Activated gamma-delta T cell treated with anti-CD3 and anti-CD28 coated beads, Interleukin-2, amount 50 U/mL, for 16 hours (primary cell): ENCODE measurements around the gene METTL15.
"Not testable (repeated sequence)": the region's sequence is repeated elsewhere in the genome, so short reads cannot be mapped to it uniquely, and the experiment has no call there.

Experiments
- DNase-seq: peaks from one replicate; pipeline ENCODE4 v3.0.0-alpha.2; 2020; ENCODE audit warnings: low read depth

METTL15 gene

GRCh38 chr11:28110108-28110820 lies 2.1 kb downstream of the METTL15 start:
- DNase-seq = peak; percentile 28

DNA sequence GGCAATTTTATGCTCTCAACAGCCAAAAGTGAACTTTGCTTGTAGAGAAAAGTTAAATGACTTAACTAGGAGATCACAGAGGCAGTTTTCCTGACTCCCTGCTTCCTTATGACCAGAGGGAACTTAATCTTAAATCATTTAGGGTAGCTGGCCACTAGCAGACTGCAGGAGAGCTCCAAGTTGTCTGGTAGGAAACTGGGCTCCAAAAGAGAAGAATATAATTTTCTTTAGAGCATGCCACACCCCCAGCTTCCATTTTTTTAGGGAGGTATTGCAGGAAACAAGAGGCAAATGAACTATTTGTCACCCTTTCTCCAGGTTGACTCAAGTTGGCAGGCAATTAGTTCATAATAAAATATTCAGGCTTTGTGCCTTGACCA lies 2.6 kb downstream of the METTL15 start:
- DNase-seq = no peak

- no peak for DNase-seq
These were observed 5.9 kb downstream of the METTL15 start for GRCh38 chr11:28114116-28114515.

- no peak for DNase-seq
These were observed 6.5 kb downstream of the METTL15 start for GRCh38 chr11:28114731-28115130.

GRCh38 chr11:28117712-28118111 lies 9.5 kb downstream of the METTL15 start:
- DNase-seq = no peak

DNA sequence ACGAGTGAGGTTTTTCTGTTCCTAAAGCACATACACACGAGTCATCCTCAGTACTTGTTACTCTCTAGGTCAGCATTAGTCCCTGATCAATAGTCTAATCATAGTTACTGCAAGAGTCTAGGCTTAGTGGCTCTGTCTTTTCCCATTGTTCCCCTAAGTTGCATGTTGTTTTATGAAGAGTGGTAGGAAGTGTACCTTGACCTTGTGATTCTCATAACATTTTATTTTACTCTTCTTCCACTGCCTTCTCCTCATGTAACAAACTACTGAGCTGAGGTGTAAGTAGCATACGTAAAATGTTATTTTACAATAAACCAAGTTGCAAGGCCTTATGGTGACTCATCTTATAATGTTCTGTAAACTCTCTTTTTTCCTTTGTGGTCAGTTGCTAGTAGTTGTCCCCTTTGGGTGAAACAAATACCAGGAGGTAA lies 15.0 kb downstream of the METTL15 start:
- DNase-seq = no peak

GRCh38 chr11:28132548-28132947 lies 24.4 kb downstream of the METTL15 start:
- DNase-seq = no peak

- no peak for DNase-seq
These were observed 25.0 kb downstream of the METTL15 start for GRCh38 chr11:28133146-28133545.

- DNase-seq = not testable (repeated sequence)
These were observed 28.0 kb downstream of the METTL15 start for GRCh38 chr11:28136157-28136556.

DNA sequence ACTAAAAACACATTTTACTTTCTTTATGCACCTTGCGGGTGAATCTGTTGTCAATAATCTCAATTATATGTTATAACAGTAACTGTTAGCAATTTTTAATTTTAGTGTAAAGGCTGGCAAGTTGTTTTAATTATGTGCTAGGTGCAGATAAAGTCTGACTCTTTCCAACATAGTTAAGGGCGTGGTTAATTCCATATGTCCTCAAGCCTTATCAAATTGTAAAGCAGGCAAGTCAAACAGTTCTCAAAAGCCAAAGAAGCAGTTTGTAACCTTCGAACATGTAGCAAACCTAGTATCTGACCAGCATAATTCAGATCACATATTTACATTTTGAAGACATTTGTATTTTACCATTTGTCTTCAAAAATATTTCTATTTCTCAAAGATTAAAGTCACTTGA lies 29.2 kb downstream of the METTL15 start:
- DNase-seq = no peak

DNA sequence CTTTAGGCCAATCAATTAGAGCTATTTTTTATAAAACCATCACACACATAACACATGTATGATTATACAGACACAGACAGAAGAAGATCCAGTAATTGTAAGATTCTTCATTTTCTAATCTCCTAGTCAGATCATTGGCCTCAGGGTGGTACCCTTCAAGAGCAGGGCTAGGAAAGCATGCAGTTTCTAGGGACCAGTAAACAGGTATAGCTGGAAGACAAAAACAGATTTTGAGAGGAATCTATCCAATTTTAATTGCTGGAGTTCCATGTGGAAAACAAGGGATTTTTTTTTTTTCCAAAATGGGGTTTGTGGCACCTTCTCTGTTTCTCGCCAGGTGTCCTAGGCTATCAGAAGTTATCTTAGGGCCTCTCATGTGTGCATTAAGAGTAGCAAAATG lies 29.6 kb downstream of the METTL15 start:
- no peak for DNase-seq

DNA sequence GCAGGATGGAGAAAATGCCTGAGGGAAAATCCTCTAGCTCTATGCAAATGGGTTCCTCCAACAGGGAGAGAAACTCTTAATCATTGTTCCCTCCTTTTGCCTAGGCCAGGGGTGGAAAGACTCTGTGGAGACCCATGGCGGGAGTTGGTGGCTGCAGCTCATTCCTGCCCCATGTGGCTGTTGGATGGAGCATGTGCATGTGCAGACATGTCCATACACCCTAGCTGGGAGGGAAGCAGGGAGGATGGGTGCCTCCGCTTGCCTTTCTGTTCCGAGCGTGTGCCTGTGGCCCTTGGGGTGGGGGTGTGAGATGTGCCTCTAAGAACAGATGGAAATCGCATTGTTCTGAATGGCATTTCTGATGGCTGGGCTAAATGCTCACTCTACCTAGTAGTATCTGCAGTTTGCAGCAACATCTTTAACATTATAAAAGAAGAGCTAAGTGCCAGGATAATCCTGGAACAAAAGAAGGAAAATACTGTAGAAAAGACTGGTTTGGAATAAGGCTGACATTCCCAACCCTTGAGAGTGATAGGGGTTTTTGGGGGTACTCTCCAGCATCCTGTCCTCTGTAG lies 31.7 kb downstream of the METTL15 start:
- DNase-seq = no peak

DNA sequence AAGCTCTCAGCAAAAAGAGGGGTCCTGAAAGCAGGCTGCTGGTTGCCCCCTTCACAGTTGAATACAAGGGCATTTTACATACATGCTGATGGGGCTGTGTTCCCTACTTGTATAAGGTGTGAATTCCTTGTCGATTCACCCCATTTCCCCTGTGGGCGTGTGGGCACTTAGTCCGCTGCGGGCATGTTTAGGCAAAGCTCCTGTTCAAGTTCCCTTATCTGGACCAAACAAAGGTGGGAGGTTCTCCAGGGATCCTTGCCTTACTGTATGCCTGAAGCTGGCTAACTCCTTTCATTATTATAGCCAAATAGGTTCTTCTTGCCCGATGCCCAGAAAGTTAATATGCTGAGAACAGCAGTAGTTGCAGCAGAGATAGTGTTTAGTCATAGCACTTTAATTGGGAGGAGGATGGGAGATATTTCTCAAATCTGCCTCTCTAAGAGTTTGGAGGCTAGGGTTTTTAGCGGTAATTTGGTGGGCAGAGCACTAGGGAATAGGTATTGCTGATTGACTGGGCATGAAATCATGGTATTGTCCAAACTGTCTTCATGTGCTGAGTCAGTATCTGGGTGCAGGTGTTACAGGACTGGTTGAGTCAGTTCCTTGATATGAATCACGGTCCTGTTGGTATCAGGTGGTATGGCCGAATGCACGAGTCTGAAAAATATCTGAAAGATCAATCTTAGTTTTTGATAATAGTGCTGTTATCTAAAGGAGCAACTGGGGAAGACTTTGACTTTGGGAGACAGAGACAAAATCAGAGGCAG lies 32.7 kb downstream of the METTL15 start:
- no peak for DNase-seq

DNA sequence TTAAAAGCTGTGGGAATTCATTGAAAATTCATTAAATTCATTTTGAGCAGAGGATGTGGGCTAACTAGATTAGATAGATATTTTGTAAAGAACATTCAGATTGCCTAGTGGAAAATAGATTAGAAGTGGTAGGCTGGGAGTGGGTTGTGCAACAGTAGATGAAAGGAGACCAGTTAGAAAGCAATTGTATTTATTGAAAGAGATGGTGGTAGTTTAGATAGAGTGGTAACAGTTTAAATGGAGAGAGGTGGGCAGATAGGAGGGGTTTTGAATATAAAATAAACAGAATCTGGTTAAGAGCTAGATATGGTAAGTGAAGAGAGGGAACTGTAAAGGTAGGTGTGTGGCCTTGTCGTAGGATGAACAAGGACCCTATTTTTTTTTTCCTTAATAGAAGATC lies 34.5 kb downstream of the METTL15 start:
- no peak for DNase-seq

DNA sequence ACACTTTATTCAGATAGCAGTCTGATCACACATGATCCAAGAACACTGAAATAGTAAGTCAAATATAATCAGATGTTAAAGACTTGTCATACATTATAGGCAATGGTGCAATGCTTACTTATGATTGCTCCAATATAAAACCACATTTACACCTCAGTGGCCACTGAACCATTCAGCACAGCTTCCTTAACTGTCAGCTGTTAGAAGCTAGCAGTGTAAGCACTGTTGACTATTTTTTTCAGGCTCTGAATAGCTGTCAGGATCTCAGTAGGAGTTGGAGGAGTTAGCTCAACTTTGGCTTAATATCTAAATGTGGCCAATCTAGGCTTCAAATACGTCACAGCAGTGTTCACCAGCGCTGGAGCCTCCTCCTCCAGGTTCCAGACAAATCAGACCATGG lies 36.6 kb downstream of the METTL15 start:
- DNase-seq = no peak

- no peak for DNase-seq
These were observed 38.0 kb downstream of the METTL15 start for GRCh38 chr11:28146123-28146751.

DNA sequence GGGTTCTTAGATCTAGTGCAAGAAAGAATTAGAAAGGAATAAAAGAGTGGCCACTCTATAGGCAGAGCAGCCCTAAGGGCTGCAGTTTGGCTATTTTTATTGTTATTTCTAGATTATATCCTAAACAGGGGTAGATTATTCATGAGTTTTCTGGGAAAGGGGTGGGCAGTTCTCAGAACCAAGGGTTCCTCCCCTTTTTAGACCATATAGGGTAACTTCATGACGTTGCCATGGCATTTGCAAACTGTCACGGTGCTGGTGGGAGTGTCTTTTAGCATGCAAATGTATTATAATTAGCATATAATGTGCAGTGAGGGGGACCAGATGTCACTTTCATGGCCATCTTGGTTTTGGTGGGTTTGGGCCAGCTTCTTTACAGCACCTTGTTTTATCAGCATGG lies 44.6 kb downstream of the METTL15 start:
- no peak for DNase-seq

DNA sequence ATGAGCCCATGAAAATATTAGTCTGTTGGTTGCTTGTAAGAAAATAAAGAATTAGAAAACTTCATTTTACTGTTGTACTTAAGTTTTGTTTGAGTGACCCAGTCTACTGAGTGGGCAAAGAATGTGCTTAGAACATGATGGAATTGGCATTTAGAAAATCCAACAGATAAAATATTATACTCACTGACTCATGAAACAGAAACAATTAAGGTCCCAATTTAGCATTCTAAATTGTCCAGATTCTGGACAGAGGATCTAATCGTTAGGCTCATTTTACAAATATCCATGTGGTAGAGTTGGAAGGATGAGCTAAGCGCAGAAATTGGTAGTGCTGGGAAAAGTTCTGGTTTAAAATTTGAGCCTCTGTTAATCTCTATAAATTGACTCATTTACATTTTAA lies 45.4 kb downstream of the METTL15 start:
- no peak for DNase-seq

GRCh38 chr11:28168718-28169117 lies 60.5 kb downstream of the METTL15 start:
- DNase-seq = no peak

GRCh38 chr11:28169816-28170215 lies 61.6 kb downstream of the METTL15 start:
- no peak for DNase-seq

GRCh38 chr11:28170759-28171158 lies 62.6 kb downstream of the METTL15 start:
- no peak for DNase-seq

- DNase-seq = no peak
These were observed 68.2 kb downstream of the METTL15 start for GRCh38 chr11:28176351-28176750.

DNA sequence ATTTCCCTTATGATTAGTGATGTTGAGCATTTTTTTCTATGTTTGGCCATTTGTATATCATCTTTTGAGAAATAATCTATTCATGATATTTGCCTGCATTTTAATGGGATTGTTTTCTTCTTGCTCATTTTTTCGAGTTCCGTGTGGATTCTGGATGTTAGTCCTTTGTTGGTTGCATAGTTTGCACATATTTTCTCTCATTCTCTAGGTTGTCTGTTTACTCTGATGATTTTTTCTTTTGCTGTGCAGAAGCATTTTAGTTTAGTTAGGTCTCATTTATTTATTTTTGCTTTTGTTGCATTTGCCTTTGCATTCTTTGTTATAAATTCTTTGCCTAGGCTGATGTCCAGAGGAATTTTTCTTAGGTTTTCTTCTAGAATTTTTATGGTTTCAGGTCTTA lies 87.3 kb downstream of the METTL15 start:
- no peak for DNase-seq
